ENCODE data around the gene RFX8. TPM values are rescaled to one million over a fixed set of nuclear protein-coding genes. Genes with fewer than 3 reads are reported as not detected.

RFX8 gene
- total RNA-seq, 1 experiment from 2014 or later: not detected

DNA sequence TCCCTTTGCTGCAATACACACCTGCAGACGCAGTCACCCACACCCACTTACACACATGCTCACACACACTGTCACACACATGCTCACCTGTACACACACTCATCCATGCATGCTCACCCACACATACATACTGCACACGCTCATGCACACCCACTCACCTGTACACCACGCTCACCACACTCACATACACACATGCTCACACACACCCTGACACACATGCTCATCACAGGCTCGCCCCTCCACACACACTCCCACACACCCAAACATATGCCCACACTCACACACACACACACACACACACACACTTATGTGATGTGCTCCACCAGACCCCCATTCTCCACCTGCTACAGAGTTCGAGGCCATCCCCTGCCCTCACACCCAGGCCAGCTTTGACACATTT lies 64.8 kb downstream of the RFX8 start:
- H3K27ac Mint-ChIP-seq (ENCODE audit: unreplicated experiment): peak overlapping the region; percentile 49
- DNase-seq: no peak
- Histone ChIP-seq H3K4me1 (peaks cover 14% of the 10 kb centered on the region; the same call in 1 of the 2 replicates), H3K4me3 (ENCODE audit: low read depth, low read length) (no peak overlapping the region), H3K36me3 (ENCODE audit: control insufficient read depth, insufficient read depth, low read length) (no peaks in the 10 kb centered on the region), H3K9me3 (no peaks in the 10 kb centered on the region), H3K27me3 (replicated peaks; ENCODE audit: control insufficient read depth, insufficient read depth, low read length) (no peaks in the 10 kb centered on the region)
- peaks cover 5% of the 10 kb centered on the region for H3K9me3 Mint-ChIP-seq (ENCODE audit: unreplicated experiment)
- H3K4me1 Mint-ChIP-seq (ENCODE audit: low read depth, unreplicated experiment): peaks cover 24% of the 10 kb centered on the region
- POLR2A ChIA-PET: no interaction called here
- no peaks in the 10 kb centered on the region for H3K36me3 Mint-ChIP-seq (ENCODE audit: insufficient read depth, unreplicated experiment)
- no peak overlapping the region for H3K4me3 Mint-ChIP-seq (ENCODE audit: unreplicated experiment)
- no peaks in the 10 kb centered on the region for H3K27me3 Mint-ChIP-seq (ENCODE audit: insufficient read depth, unreplicated experiment)
- CTCF ChIA-PET: interaction anchor here (0.6 to 2.3 kb wide), 3 partner anchors 9 to 68 kb away, joined by 3 to 12 read pairs (median 10); no protein-coding TSS in a partner anchor
- no TSS peak for BruUV-seq (replicated peaks)
- TF ChIP-seq, protein P1, sequence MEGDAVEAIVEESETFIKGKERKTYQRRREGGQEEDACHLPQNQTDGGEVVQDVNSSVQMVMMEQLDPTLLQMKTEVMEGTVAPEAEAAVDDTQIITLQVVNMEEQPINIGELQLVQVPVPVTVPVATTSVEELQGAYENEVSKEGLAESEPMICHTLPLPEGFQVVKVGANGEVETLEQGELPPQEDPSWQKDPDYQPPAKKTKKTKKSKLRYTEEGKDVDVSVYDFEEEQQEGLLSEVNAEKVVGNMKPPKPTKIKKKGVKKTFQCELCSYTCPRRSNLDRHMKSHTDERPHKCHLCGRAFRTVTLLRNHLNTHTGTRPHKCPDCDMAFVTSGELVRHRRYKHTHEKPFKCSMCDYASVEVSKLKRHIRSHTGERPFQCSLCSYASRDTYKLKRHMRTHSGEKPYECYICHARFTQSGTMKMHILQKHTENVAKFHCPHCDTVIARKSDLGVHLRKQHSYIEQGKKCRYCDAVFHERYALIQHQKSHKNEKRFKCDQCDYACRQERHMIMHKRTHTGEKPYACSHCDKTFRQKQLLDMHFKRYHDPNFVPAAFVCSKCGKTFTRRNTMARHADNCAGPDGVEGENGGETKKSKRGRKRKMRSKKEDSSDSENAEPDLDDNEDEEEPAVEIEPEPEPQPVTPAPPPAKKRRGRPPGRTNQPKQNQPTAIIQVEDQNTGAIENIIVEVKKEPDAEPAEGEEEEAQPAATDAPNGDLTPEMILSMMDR (IDR thresholded peaks at IDR 0.05; ENCODE audit: insufficient read depth in 1 of 2, low read depth in 1 of 2, low read length in 1 of 2, severe bottlenecking in 1 of 2, unreplicated experiment in 1 of 2): no peak
- intact Hi-C loops (cut with micrococcal nuclease; ENCODE audit: unreplicated experiment): no loop called here

DNA sequence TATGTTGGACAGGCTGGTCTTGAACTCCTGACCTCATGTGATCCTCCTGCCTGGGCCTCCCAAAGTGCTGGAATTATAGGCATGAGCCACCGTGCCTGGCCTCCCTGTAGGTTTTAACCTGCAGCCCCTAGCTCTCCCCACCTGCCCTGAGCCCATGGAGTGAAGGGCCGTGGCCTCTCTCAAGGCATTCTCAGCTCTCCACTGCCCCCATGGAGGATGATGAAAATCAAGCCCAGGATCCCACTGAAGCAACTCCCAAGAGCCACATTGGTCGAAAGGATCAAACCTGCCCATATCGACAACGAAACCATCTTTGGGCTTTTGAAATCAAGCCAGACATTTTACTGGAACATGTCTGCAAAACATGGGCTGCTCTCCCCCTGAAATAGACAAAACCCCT lies 65.2 kb downstream of the RFX8 start:
- POLR2A ChIA-PET: interaction anchor here (0.5 kb wide), 1 partner anchor 100 kb away, joined by 3 read pairs; no protein-coding TSS in a partner anchor
- peaks cover 15% of the 10 kb centered on the region for H3K4me1 ChIP-seq
- DNase-seq: no peak
- H3K27me3 ChIP-seq (replicated peaks; ENCODE audit: control insufficient read depth, insufficient read depth, low read length): no peaks in the 10 kb centered on the region
- Mint-ChIP-seq H3K27me3 (ENCODE audit: insufficient read depth, unreplicated experiment) (no peaks in the 10 kb centered on the region), H3K4me1 (ENCODE audit: low read depth, unreplicated experiment) (peaks cover 24% of the 10 kb centered on the region), H3K9me3 (ENCODE audit: unreplicated experiment) (peaks cover 1% of the 10 kb centered on the region), H3K27ac (ENCODE audit: unreplicated experiment) (peak overlapping the region; percentile 49), H3K4me3 (ENCODE audit: unreplicated experiment) (no peak overlapping the region), H3K36me3 (ENCODE audit: insufficient read depth, unreplicated experiment) (no peaks in the 10 kb centered on the region)
- no peaks in the 10 kb centered on the region for H3K9me3 ChIP-seq
- TF ChIP-seq, protein P1 (IDR thresholded peaks at IDR 0.05; ENCODE audit: insufficient read depth in 1 of 2, low read depth in 1 of 2, low read length in 1 of 2, severe bottlenecking in 1 of 2, unreplicated experiment in 1 of 2): no peak
- CTCF ChIA-PET: interaction anchor here (0.6 to 2.3 kb wide), 3 partner anchors 23 to 156 kb away, joined by 3 to 12 read pairs (median 3); no protein-coding TSS in a partner anchor
- intact Hi-C loops (cut with micrococcal nuclease; ENCODE audit: unreplicated experiment): no loop called here
- H3K4me3 ChIP-seq (ENCODE audit: low read depth, low read length): no peak overlapping the region
- no TSS peak for BruUV-seq (replicated peaks)
- no peaks in the 10 kb centered on the region for H3K36me3 ChIP-seq (ENCODE audit: control insufficient read depth, insufficient read depth, low read length)

DNA sequence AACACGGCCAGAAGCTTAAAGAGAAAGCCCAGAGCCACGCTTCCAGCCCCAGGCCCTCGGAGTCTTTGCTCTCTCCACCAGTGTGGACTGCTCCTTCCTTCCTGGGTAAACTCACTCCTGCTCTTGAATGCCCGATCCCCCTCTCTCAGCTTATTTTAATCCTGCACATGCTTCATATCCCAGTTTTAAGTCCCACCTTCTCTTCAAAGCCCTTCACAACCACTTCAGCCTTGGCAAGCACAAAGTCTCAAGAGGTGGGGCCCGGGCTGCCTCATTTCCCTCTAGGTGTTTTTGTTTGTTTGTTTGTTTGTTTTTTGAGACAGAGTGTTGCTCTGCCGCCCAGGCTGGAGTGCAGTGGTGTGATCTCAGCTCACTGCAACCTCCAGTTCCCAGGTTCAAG lies 66.0 kb downstream of the RFX8 start:
- no peak for DNase-seq
- no TSS peak for BruUV-seq (replicated peaks)
- no peaks in the 10 kb centered on the region for H3K27me3 ChIP-seq (replicated peaks; ENCODE audit: control insufficient read depth, insufficient read depth, low read length)
- Mint-ChIP-seq H3K27me3 (ENCODE audit: insufficient read depth, unreplicated experiment) (no peaks in the 10 kb centered on the region), H3K9me3 (ENCODE audit: unreplicated experiment) (no peaks in the 10 kb centered on the region), H3K36me3 (ENCODE audit: insufficient read depth, unreplicated experiment) (no peaks in the 10 kb centered on the region), H3K4me3 (ENCODE audit: unreplicated experiment) (no peak overlapping the region), H3K27ac (ENCODE audit: unreplicated experiment) (peak overlapping the region; percentile 31), H3K4me1 (ENCODE audit: low read depth, unreplicated experiment) (peaks cover 29% of the 10 kb centered on the region)
- ChIA-PET POLR2A (no interaction called here), CTCF (interaction anchor here (0.8 to 2.3 kb wide), 2 partner anchors 67 kb away, joined by 3 to 12 read pairs; no protein-coding TSS in a partner anchor)
- intact Hi-C loops (cut with micrococcal nuclease; ENCODE audit: unreplicated experiment): no loop called here
- H3K36me3 ChIP-seq (ENCODE audit: control insufficient read depth, insufficient read depth, low read length): no peaks in the 10 kb centered on the region
- TF ChIP-seq, protein P1 (IDR thresholded peaks at IDR 0.05; ENCODE audit: insufficient read depth in 1 of 2, low read depth in 1 of 2, low read length in 1 of 2, severe bottlenecking in 1 of 2, unreplicated experiment in 1 of 2): no peak
- H3K9me3 ChIP-seq: no peaks in the 10 kb centered on the region
- peaks cover 23% of the 10 kb centered on the region for H3K4me1 ChIP-seq
- no peak overlapping the region for H3K4me3 ChIP-seq (ENCODE audit: low read depth, low read length)
